ENCODE measurements around the gene BAHCC1.

DNA sequence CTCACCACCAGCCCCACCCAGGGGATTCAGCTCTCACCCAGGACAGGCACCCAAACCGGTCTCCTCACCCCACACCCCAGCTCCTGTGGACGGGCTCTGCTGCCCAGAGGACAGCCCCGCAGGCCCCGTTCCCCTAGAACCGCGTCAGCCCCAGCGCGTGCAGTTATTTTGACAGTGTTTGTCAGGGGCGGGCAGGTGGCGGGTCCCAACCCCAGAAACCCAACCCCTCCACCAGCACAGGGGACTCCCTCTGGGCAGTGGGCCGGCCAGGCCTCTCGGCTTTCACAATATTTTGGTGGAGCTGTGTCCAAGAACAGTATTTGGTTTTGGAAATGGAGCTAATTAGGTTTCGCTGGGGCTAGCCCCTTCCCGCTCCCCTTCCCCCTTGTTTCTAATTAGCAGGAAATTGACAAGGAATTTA, 44.8 kb downstream of the BAHCC1 start:
- TF ChIP-seq, protein P1, sequence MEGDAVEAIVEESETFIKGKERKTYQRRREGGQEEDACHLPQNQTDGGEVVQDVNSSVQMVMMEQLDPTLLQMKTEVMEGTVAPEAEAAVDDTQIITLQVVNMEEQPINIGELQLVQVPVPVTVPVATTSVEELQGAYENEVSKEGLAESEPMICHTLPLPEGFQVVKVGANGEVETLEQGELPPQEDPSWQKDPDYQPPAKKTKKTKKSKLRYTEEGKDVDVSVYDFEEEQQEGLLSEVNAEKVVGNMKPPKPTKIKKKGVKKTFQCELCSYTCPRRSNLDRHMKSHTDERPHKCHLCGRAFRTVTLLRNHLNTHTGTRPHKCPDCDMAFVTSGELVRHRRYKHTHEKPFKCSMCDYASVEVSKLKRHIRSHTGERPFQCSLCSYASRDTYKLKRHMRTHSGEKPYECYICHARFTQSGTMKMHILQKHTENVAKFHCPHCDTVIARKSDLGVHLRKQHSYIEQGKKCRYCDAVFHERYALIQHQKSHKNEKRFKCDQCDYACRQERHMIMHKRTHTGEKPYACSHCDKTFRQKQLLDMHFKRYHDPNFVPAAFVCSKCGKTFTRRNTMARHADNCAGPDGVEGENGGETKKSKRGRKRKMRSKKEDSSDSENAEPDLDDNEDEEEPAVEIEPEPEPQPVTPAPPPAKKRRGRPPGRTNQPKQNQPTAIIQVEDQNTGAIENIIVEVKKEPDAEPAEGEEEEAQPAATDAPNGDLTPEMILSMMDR (conservative IDR thresholded peaks at IDR 0.05 in 1 of 2, IDR thresholded peaks at IDR 0.05 in 1 of 2; ENCODE audit: low read depth in 1 of 2, low read length in 2 of 2) = no peak
- TF ChIP-seq EZH2 (IDR thresholded peaks at IDR 0.05; ENCODE audit: low read length, missing control alignments) = no peak
